Measurements from ENCODE around the gene ARHGDIB. TPM values are rescaled to one million over a fixed set of nuclear protein-coding genes. Genes with fewer than 3 reads are reported as not detected.

ARHGDIB gene
- total RNA-seq, 1 experiment from 2014 or later: 4.3 TPM

GRCh38 chr12:14993537-14994266, 32.3 kb upstream of the ARHGDIB start:
- H3K79me2 ChIP-seq (ENCODE audit: insufficient read depth, low read length): no peaks in the 10 kb centered on the region
- no peaks in the 10 kb centered on the region for H4K20me1 ChIP-seq (ENCODE audit: insufficient read depth)
- DNase-seq (ENCODE audit: low read depth, low spot score) (no peak), ATAC-seq (no peak)
- H3K9ac ChIP-seq (ENCODE audit: low read length): no peak overlapping the region
- no peaks in the 10 kb centered on the region for H3K36me3 ChIP-seq (ENCODE audit: control insufficient read depth in 1 of 2, insufficient read depth in 2 of 2, low read length in 2 of 2)
- H3K9me3 ChIP-seq (ENCODE audit: control insufficient read depth in 1 of 2, insufficient read depth in 1 of 2, low read depth in 1 of 2, low read length in 2 of 2): no peaks in the 10 kb centered on the region
- H3K4me3 ChIP-seq (replicated peaks in 1 of 2; ENCODE audit: low read depth in 1 of 2, low read length in 2 of 2): no peak overlapping the region
- no peak overlapping the region for H2AFZ ChIP-seq (ENCODE audit: low read depth, low read length, poor library complexity, severe bottlenecking)
- H3K27me3 ChIP-seq (ENCODE audit: insufficient read depth, low read length): peaks cover 4% of the 10 kb centered on the region; the same call in 1 of the 2 replicates
- no peak overlapping the region for H3K27ac ChIP-seq (ENCODE audit: low read depth, low read length)
- POLR2A ChIA-PET: no interaction called here
- H3K4me2 ChIP-seq (ENCODE audit: low read length): no peak overlapping the region
- CTCF ChIA-PET: interaction anchor here (2.3 to 2.8 kb wide), 2 partner anchors 149 to 183 kb away, joined by 16 to 24 read pairs; partner anchors contain the start of gene ART4
- intact Hi-C loops (cut with micrococcal nuclease): loop anchor here (2.0 to 10.0 kb wide), 2 partner anchors 755 to 809 kb away; no protein-coding TSS in a partner anchor
- TF ChIP-seq CBX3 (IDR thresholded peaks at IDR 0.05; ENCODE audit: low read depth) (no peak), SRF (IDR thresholded peaks at IDR 0.05; ENCODE audit: low read depth) (no peak), POLR2AphosphoS5 (IDR thresholded peaks at IDR 0.05; ENCODE audit: low read depth, low read length) (no peak), EZH2phosphoT487 (IDR thresholded peaks at IDR 0.05; ENCODE audit: borderline replicate concordance) (no peak), SIN3A (IDR thresholded peaks at IDR 0.05; ENCODE audit: low read depth) (no peak), CTCF (IDR thresholded peaks at IDR 0.05 in 2 of 3, conservative IDR thresholded peaks at IDR 0.05 in 1 of 3; ENCODE audit: borderline replicate concordance in 1 of 3, insufficient read depth in 1 of 3, low read depth in 2 of 3, low read length in 2 of 3) (no peak), JUND (IDR thresholded peaks at IDR 0.05) (no peak)
- no peaks in the 10 kb centered on the region for H3K9me2 ChIP-seq (ENCODE audit: insufficient read depth)
- no peaks in the 10 kb centered on the region for H3K4me1 ChIP-seq (ENCODE audit: control insufficient read depth in 1 of 2, insufficient read depth in 2 of 2, low read length in 2 of 2)
- RAD21 ChIA-PET (ENCODE audit: low non-redundant PET in 1 of 2, low total read pairs in 2 of 2, uncharacterized antibody in 2 of 2, unreplicated experiment in 2 of 2): no interaction called here
- BruUV-seq (replicated peaks): no TSS peak

- DNase-seq (ENCODE audit: low read depth, low spot score): no peak
- Histone ChIP-seq H3K36me3 (ENCODE audit: control insufficient read depth in 1 of 2, insufficient read depth in 2 of 2, low read length in 2 of 2) (no peaks in the 10 kb centered on the region), H3K27ac (ENCODE audit: low read depth, low read length) (no peak overlapping the region), H3K27me3 (ENCODE audit: insufficient read depth, low read length) (no peaks in the 10 kb centered on the region; the same call in 1 of the 2 replicates), H3K9me3 (ENCODE audit: control insufficient read depth in 1 of 2, insufficient read depth in 1 of 2, low read depth in 1 of 2, low read length in 2 of 2) (no peaks in the 10 kb centered on the region), H3K79me2 (ENCODE audit: insufficient read depth, low read length) (no peaks in the 10 kb centered on the region), H4K20me1 (ENCODE audit: insufficient read depth) (no peaks in the 10 kb centered on the region), H3K9me2 (ENCODE audit: insufficient read depth) (no peaks in the 10 kb centered on the region), H2AFZ (ENCODE audit: low read depth, low read length, poor library complexity, severe bottlenecking) (no peak overlapping the region), H3K4me2 (ENCODE audit: low read length) (no peak overlapping the region), H3K9ac (ENCODE audit: low read length) (no peak overlapping the region), H3K4me3 (replicated peaks in 1 of 2; ENCODE audit: low read depth in 1 of 2, low read length in 2 of 2) (no peak overlapping the region), H3K4me1 (ENCODE audit: control insufficient read depth in 1 of 2, insufficient read depth in 2 of 2, low read length in 2 of 2) (no peaks in the 10 kb centered on the region)
- TF ChIP-seq SRF (IDR thresholded peaks at IDR 0.05; ENCODE audit: low read depth) (no peak), EZH2 (IDR thresholded peaks at IDR 0.05) (no peak), YY1 (IDR thresholded peaks at IDR 0.05; ENCODE audit: extremely low read depth, insufficient replicate concordance, low read depth, low read length) (no peak), ELF1 (IDR thresholded peaks at IDR 0.05; ENCODE audit: borderline replicate concordance, low read depth) (no peak), REST (IDR thresholded peaks at IDR 0.05; ENCODE audit: low read depth) (no peak), SIN3A (IDR thresholded peaks at IDR 0.05; ENCODE audit: low read depth) (no peak), MAX (IDR thresholded peaks at IDR 0.05) (no peak), POLR2A (IDR thresholded peaks at IDR 0.05; ENCODE audit: borderline replicate concordance, extremely low read depth, insufficient read depth, insufficient read length) (no peak), FOSL1 (IDR thresholded peaks at IDR 0.05; ENCODE audit: low read depth) (no peak)
- RAD21 ChIA-PET (ENCODE audit: low non-redundant PET in 1 of 2, low total read pairs in 2 of 2, uncharacterized antibody in 2 of 2, unreplicated experiment in 2 of 2): no interaction called here
- intact Hi-C loops (cut with micrococcal nuclease): loop anchor here (10.0 kb wide), 1 partner anchor 808 kb away; no protein-coding TSS in a partner anchor
- POLR2A ChIA-PET: no interaction called here
- no peak for ATAC-seq
- BruUV-seq (replicated peaks): no TSS peak
- CTCF ChIA-PET: no interaction called here
Observed at GRCh38 chr12:14993117-14993516, 31.7 kb upstream of the ARHGDIB start.
